Memory B cell (primary cell): ENCODE results near the gene IL6R.
A peak's percentile ranks its signal among the peaks of the same experiment; 100 is the strongest.
"Not testable (repeated sequence)": the region's sequence is repeated elsewhere in the genome, so short reads cannot be mapped to it uniquely, and the experiment has no call there.

Experiments used
- ATAC-seq: fragments of 150-1000 bp; cut with Tn5 transposase; 2 replicates; pipeline ENCODE4 v1.10.0; 2021; ENCODE audit warnings: low read depth, mild to moderate bottlenecking, moderate library complexity
- DNase-seq, 2 donors: peaks; one replicate each; pipeline ENCODE4 v3.0.0; 2022; ENCODE audit warnings: low spot score in 2 of 2
- H3K27ac Mint-ChIP-seq: one replicate; pipeline ENCODE4 v1.8.0; 2022; ENCODE audit warnings: mild to moderate bottlenecking, moderate library complexity, mixed read lengths
- H3K27me3 Mint-ChIP-seq: one replicate; pipeline ENCODE4 v1.8.0; 2022; ENCODE audit warnings: mixed read lengths
- H3K36me3 Mint-ChIP-seq: one replicate; pipeline ENCODE4 v1.8.0; 2022; ENCODE audit warnings: mild to moderate bottlenecking, mixed read lengths
- H3K4me1 Mint-ChIP-seq: one replicate; pipeline ENCODE4 v1.8.0; 2022; ENCODE audit warnings: mixed read lengths
- H3K4me3 Mint-ChIP-seq: one replicate; pipeline ENCODE4 v1.8.0; 2022; ENCODE audit warnings: mild to moderate bottlenecking, moderate library complexity, mixed read lengths
- H3K9me3 Mint-ChIP-seq: one replicate; pipeline ENCODE4 v1.8.0; 2022; ENCODE audit warnings: mixed read lengths

Gene IL6R

DNA sequence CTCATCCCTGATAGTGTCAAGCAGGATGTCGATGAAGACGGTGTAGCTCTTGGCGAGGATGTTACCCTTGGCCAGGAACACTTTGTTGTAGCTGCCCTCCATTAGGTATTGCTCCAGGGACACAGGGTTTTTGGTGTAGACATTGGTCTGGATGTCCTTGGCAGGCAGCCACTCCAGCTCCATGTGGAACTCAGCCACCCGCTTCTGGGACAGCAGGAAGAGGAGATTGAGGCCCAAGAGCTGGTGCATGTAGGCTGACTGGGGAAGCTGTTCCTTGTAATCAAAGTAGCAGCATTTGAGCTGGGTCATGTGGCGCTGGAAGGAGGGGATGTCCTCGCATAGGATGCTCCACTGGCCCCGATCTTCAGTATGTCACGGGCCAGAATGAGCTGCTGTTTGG, 9.5 kb downstream of the IL6R start:
- ATAC-seq (no peak), DNase-seq (no peak)
- H3K27ac Mint-ChIP-seq: no peak overlapping the region
- no peaks in the 10 kb centered on the region for H3K27me3 Mint-ChIP-seq
- peaks cover 31% of the 10 kb centered on the region for H3K4me1 Mint-ChIP-seq
- no peaks in the 10 kb centered on the region for H3K36me3 Mint-ChIP-seq
- H3K4me3 Mint-ChIP-seq: no peak overlapping the region
- H3K9me3 Mint-ChIP-seq: no peaks in the 10 kb centered on the region

DNA sequence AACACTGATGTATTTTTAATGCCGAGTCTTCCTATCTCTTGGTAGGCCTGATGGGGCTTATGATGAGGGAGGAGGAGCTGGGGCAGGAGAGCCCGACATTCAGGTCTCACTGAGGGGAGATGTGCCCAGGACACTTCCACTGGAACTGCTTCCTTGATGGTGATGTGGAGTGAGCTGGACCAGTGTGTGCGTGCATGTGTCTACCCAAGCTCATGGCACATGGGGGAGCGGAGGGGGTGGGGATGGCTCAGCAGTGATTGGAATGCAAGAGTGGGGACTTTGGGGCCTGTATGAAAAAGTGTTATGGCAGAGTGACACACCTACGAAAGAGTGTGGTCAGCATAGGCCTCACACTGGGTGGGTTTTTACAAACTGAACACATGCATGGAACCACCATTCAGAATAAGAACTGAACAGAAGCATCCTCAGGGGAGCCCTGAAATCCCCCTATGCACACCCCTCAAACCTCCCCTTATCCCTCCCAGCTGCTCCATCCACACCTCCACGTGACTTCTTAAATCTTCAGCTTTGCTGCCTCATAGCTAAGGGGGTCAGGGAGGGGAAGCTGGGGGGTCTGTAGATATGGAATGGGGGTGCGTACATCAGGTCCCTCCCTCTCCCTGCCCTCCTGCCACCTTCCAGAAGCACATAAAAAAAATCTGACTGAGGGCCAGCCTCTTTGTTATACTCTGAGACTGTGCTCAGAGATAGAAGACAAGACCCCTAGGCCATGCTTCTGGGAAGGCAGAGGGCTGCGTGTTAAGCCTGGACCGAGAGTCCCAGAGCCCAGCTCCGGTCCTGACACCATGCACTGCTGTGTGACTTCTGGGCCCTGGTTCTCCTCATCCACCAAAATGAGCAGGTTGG, 11.6 kb downstream of the IL6R start:
- ATAC-seq (no peak), DNase-seq (no peak)
- Mint-ChIP-seq H3K27ac (no peak overlapping the region), H3K27me3 (no peaks in the 10 kb centered on the region), H3K4me1 (peaks cover 29% of the 10 kb centered on the region), H3K4me3 (no peak overlapping the region), H3K36me3 (no peaks in the 10 kb centered on the region), H3K9me3 (no peaks in the 10 kb centered on the region)

DNA sequence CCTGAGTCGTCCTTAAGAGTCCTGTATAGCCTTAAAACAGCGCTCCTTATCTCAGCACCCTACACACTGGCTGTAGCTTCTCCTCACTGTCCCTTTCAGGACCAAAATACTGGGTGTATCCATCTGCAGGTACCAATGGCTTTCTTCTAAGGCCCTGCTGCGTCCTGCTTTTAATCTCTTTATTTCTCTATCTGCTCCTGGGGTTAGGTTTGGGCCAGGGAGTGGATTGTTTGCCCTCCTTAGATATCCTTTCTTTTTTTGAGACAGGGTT, 12.1 kb downstream of the IL6R start:
- no peaks in the 10 kb centered on the region for H3K36me3 Mint-ChIP-seq
- ATAC-seq (no peak), DNase-seq (no peak)
- H3K4me3 Mint-ChIP-seq: no peak overlapping the region
- no peaks in the 10 kb centered on the region for H3K9me3 Mint-ChIP-seq
- H3K27ac Mint-ChIP-seq: no peak overlapping the region
- H3K4me1 Mint-ChIP-seq: peaks cover 29% of the 10 kb centered on the region
- H3K27me3 Mint-ChIP-seq: no peaks in the 10 kb centered on the region

DNA sequence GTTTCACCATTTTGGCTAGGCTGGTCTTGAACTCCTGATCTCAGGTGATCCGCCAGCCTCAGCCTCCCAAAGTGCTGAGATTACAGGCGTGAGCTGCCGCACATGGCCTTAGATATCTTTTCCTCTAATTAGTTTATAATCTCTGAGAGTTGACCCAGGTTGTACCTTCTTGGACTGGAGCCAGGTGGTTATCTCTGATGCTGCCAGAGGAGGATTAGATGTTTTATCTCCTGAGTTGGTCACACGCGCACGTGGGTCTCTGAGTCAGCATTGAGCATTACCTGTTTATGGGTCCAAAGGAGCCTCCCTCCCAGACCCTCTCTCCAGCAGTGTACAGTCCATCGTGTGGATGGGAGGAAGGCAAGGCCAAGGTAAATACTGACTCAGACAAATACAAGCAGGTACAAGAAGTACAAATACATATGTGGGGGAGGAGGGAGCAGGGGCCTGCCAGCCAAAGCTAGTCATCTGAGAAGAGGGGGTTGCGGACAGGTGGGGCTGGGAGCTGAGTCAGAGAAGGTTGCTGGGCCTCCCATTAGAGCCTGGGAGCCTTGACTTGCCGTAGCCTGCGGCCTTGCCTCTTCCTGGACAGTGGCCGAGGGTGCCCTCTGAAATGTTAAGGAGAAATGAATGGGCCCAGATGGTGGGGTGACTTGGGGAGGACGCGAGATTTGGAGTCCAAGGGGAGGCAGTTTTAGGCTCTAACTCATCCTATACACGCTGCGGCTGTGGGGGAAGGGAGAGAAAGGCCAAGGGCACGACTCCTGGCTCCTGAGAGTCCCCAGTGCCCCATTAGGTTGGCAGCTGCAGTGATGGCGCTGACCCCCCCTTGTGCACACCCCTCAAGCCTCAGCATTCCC, 13.1 kb downstream of the IL6R start:
- H3K27ac Mint-ChIP-seq: peak overlapping the region; percentile 18
- H3K4me1 Mint-ChIP-seq: peaks cover 31% of the 10 kb centered on the region
- DNase-seq: no peak

DNA sequence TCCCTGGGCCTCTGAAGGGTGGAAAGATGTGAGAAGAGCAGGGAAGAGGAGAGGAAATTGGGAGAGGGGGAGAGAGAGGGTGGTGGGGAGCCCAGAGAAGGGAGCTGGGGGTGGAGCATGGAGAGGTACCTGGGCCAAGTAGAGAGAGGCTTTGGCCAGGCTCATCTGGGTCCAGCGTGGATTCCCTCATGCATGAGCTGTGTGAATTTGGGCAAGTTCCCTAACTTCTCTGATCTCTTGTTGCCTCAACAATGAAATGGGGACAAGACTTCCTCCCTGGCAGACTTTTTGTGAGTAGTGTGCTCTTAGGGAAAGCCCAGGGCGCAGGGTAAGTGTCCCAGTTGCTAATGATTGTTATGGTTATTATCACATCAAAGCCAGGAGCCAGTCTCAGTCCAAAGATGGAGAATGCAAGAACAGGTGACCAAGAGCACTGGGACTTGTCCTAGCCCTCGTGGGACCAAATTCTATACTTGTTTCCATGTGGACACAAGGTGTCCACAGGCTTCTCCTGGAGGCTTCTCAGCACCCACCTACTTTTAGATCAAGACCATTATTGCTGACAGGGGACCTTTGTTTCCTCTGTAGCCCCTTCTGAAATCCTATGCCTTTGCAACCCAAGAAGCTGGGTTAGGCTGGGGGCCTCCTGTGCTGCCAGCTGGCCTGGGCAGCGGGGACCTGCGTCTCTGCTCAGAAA, 13.9 kb downstream of the IL6R start:
- Mint-ChIP-seq H3K4me1 (peaks cover 24% of the 10 kb centered on the region), H3K4me3 (no peak overlapping the region), H3K36me3 (no peaks in the 10 kb centered on the region), H3K27ac (peak overlapping the region; percentile 75), H3K27me3 (no peaks in the 10 kb centered on the region), H3K9me3 (no peaks in the 10 kb centered on the region)
- ATAC-seq (no peak), DNase-seq (no peak)

More for the DNA sequence above, 13.1 kb downstream of the IL6R start:
- H3K9me3 Mint-ChIP-seq: no peaks in the 10 kb centered on the region
- no peak overlapping the region for H3K4me3 Mint-ChIP-seq
- H3K27me3 Mint-ChIP-seq: no peaks in the 10 kb centered on the region
- no peaks in the 10 kb centered on the region for H3K36me3 Mint-ChIP-seq
- ATAC-seq: no peak

DNA sequence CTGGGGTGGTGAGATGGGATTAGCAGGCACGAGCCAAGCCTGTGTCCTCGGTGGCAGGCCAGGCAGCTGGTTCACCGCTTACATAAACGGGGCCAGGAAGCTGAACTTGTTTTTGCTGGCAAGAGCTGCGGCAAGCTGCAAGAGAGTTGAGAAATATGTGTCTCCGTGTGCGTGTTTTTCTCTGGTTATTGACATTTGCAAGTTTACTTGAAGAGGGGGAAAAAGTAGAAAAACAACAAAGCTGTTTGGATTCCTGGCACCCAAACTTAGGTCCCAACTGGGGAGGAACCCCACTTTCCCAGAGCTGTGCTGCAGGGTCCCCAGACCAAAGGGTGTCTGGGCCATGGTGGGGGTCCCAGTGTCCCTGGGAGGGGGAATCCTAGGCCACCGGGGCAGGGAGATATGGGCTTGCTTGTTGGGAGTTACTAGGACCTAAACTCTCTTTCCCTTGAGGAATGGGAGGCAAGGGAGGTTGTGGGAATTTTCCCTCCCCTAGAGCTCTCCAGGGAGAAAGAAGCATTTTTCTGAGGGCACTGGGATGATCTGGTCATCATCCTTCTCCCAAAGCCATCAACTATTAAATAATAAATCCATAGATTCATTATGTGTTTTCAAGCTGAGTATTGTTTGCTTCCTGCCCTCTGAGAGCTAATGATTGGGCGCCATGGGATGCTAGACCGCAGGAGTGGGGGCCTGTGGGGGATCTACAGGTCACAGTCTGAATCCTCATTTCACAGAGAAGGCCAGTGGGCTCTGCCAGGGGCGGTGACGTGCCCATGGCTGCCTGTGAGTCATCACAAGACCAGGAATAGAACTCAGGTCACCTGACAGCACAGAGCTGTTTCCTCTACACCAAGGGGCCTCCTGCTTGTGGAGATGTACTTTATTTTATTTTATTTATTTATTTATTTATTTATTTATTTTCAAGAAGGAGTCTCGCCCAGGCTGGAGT, 14.8 kb downstream of the IL6R start:
- Mint-ChIP-seq H3K9me3 (no peaks in the 10 kb centered on the region), H3K36me3 (no peaks in the 10 kb centered on the region), H3K27ac (peak overlapping the region; percentile 75), H3K4me1 (peaks cover 24% of the 10 kb centered on the region), H3K4me3 (peak overlapping the region; percentile 52), H3K27me3 (no peaks in the 10 kb centered on the region)
- DNase-seq: no peak
- ATAC-seq: peak; percentile 76

DNA sequence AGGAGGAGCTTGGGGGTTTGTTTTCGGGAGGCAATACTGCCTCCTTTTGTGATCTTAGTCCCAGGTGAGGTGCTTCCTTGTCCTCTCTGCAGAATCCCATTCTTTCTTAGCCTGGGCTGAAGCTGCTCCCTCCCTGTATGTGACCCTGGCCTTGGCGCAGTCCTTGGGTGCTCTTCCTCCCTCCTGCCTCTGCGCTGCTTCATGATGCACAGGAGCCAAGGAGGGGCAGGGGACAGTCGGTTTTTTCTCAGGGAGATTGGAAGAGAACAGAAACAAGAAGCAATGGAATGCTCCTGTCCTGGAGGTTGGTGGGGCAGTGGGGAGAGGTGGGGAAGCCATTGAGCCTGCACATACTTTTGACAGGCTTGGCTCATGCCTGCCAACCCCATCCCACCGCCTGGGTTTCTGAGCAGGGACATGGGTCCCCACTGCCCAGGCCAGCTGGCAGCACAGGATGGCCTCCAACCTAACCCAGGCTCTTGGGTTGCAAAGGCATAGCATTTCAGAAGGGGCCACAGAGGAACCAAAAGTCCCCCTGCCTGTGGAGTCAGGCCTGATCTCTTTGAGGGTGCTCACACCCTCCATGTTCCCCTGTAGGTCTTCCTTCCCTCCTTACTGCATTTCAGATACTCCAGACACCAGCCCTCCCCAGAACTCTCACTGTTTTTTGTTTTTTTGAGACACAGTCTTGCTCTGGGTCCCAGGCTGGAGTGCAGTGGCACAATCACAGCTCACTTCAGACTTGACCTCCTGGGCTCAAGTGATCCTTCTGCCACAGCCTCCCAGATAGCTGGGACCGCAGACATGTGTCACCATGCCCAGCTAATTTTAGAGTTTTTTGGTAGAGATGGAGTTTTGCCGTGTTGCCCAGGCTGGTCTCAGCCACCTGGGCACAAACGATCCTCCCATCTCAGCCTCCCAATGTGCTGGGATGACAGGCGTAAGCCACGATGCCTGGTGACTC, 16.1 kb downstream of the IL6R start:
- H3K4me1 Mint-ChIP-seq: peaks cover 28% of the 10 kb centered on the region

DNA sequence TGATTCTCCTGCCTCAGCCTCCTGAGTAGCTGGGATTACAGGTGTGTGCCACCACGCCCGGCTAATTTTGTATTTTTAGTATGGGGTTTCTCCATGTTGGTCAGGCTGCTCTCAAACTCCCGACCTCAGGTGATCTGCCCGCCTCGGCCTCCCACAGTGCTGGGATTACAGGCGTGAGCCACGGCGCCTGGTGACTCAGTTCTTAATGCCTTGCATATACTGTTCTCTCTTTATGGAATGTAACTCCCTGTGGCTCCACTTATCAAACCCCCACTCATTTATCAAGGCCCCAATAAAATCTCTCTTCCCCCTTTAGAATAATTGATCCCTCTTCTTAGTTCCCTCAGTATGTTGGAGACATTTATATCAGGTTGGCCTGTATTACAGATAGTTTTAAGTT, 16.9 kb downstream of the IL6R start:
- H3K27ac Mint-ChIP-seq, H3K9me3 Mint-ChIP-seq, H3K36me3 Mint-ChIP-seq, ATAC-seq, DNase-seq, H3K27me3 Mint-ChIP-seq, H3K4me3 Mint-ChIP-seq: not testable (repeated sequence)
- H3K4me1 Mint-ChIP-seq: peaks cover 28% of the 10 kb centered on the region

More for the DNA sequence above, 16.1 kb downstream of the IL6R start:
- no peak for ATAC-seq
- Mint-ChIP-seq H3K4me3 (no peak overlapping the region), H3K27ac (no peak overlapping the region), H3K9me3 (no peaks in the 10 kb centered on the region), H3K36me3 (no peaks in the 10 kb centered on the region), H3K27me3 (no peaks in the 10 kb centered on the region)
- DNase-seq: no peak

DNA sequence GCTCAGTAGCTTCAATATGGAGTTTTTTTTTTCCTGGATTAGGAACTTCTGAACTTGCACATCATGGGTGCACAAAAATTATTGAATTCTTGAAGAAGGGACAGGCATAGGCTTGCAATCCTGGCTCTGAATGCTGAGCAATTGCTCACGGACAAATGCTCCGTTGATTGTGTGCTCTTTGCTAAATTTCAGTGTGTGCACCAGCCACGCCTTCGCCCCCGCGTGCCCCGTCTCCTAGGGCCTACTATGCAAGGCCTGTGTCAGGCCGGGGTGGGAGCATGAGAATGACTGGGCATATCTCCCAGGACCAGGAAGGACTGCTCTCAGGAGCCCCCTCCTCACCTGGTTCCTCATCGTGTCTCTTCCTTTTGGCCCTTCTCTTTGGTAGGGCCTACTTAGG, 17.4 kb downstream of the IL6R start:
- Mint-ChIP-seq H3K27me3 (no peaks in the 10 kb centered on the region), H3K4me1 (peaks cover 28% of the 10 kb centered on the region), H3K27ac (no peak overlapping the region), H3K9me3 (no peaks in the 10 kb centered on the region), H3K36me3 (no peaks in the 10 kb centered on the region), H3K4me3 (no peak overlapping the region)
- DNase-seq (no peak), ATAC-seq (no peak)

DNA sequence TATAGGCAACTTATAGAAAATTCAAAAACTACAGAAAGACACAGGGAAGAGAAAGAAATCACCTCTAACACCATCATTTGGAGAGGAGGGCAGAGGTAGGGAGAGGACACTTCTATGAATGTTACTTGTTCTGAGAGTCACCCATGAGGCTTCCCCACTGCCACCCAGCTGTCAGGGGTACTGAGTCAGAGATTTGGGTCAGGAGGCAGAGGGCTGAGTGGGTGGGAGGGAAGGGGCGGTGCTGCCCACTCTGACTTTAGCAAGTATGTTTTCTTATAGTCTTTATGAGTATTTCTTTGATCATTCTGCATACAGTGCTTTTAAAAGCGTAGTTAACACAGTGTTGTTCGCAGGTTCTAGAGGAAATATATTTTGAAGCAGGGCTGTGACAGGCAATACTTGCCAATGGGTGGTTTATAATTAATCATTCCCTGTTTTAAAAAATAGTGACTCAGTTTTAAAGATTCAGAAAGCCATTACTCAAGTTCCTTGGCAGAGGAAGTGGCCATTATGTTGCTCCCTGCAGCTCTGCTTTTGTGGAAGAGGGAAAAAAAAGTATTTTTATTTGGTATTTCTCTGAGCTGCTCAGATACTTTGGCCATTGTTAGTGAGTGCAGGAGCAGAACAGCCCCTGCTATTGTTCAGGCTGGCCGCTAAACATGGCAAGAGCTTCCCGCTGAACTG, 18.3 kb downstream of the IL6R start:
- ATAC-seq (no peak), DNase-seq (no peak)
- Mint-ChIP-seq H3K36me3 (peaks cover 1% of the 10 kb centered on the region), H3K4me1 (peaks cover 25% of the 10 kb centered on the region), H3K27ac (no peak overlapping the region), H3K4me3 (no peak overlapping the region), H3K9me3 (no peaks in the 10 kb centered on the region), H3K27me3 (no peaks in the 10 kb centered on the region)

DNA sequence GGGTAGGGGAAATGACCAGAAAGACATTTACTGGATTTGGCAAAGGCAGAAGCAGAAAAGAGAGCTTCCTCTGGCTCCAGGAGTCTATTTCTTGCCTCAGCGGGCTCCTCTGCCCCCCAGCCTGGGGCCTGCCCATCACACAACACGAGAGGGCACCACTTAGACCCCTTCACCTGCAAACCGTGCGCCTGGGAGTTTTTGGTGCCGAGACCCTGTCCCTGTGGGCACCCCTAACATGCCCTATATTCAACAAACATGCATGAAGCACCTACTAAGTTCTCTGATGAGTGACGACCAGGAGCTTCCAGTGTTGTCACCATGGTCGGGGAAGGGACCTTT, 18.8 kb downstream of the IL6R start:
- Mint-ChIP-seq H3K9me3 (no peaks in the 10 kb centered on the region), H3K27me3 (no peaks in the 10 kb centered on the region), H3K4me3 (no peak overlapping the region), H3K4me1 (peaks cover 23% of the 10 kb centered on the region), H3K36me3 (peaks cover 3% of the 10 kb centered on the region), H3K27ac (no peak overlapping the region)
- ATAC-seq (no peak), DNase-seq (no peak)

DNA sequence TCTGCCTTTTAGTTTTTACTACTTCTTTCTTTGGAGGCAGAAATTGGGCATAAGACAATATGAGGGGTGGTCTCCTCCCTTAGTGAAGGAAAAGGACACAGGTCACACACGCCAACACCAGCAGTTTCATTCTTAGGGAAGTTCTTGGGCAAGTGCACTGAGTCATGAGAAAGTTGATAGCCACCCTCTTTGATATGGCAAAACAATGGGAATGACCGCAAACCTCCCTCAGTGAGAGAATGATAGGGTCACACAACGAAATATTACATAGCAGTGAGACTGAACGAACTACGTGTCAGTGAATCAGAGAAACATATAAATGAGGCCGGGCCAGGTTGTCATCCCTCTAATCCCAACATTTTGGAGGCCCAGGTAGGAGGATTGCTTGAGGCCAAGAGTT, 20.0 kb downstream of the IL6R start:
- Mint-ChIP-seq H3K4me3 (no peak overlapping the region), H3K36me3 (peaks cover 3% of the 10 kb centered on the region), H3K27ac (no peak overlapping the region), H3K9me3 (no peaks in the 10 kb centered on the region), H3K27me3 (no peaks in the 10 kb centered on the region), H3K4me1 (peaks cover 17% of the 10 kb centered on the region)
- ATAC-seq: no peak
- no peak for DNase-seq
